GM21381 (cell line): ENCODE measurements around the gene TBCEL.
"Not testable (repeated sequence)": the region's sequence is repeated elsewhere in the genome, so short reads cannot be mapped to it uniquely, and the experiment has no call there.

Source experiments
- ATAC-seq: cut with Tn5 transposase; IDR thresholded peaks from one replicate; pipeline ENCODE4 v1.9.1; 2021; ENCODE audit warnings: mild to moderate bottlenecking, moderate library complexity; ENCODE audit not compliant: unreplicated experiment

Gene TBCEL

GRCh38 chr11:121105063-121105480 lies 81.2 kb downstream of the TBCEL start:
- ATAC-seq: no peak

GRCh38 chr11:121105481-121106195 lies 81.7 kb downstream of the TBCEL start:
- ATAC-seq: no peak

GRCh38 chr11:121106812-121107211 lies 82.9 kb downstream of the TBCEL start:
- no peak for ATAC-seq

GRCh38 chr11:121108413-121108812 lies 84.5 kb downstream of the TBCEL start:
- ATAC-seq: no peak

- no peak for ATAC-seq
These were observed 85.6 kb downstream of the TBCEL start for GRCh38 chr11:121109471-121109870.

GRCh38 chr11:121109916-121110586 lies 86.1 kb downstream of the TBCEL start:
- no peak for ATAC-seq

GRCh38 chr11:121110871-121111724 lies 87.2 kb downstream of the TBCEL start:
- ATAC-seq: no peak

GRCh38 chr11:121112498-121113455 lies 88.9 kb downstream of the TBCEL start:
- ATAC-seq: peak; percentile 71

GRCh38 chr11:121113611-121114010 lies 89.7 kb downstream of the TBCEL start:
- no peak for ATAC-seq

GRCh38 chr11:121115024-121115423 lies 91.1 kb downstream of the TBCEL start:
- not testable (repeated sequence) for ATAC-seq

- no peak for ATAC-seq
These were observed 93.9 kb downstream of the TBCEL start for GRCh38 chr11:121117788-121118187.

GRCh38 chr11:121119440-121119839 lies 95.5 kb downstream of the TBCEL start:
- no peak for ATAC-seq

GRCh38 chr11:121122328-121122727 lies 98.4 kb downstream of the TBCEL start:
- no peak for ATAC-seq

GRCh38 chr11:121123496-121124069 lies 99.7 kb downstream of the TBCEL start:
- ATAC-seq: no peak

GRCh38 chr11:121127809-121128208 lies 103.9 kb downstream of the TBCEL start:
- no peak for ATAC-seq

GRCh38 chr11:121129362-121130340 lies 105.7 kb downstream of the TBCEL start:
- ATAC-seq: no peak

- ATAC-seq: no peak
These were observed 107.8 kb downstream of the TBCEL start for GRCh38 chr11:121131656-121132055.

GRCh38 chr11:121132211-121132976 lies 108.5 kb downstream of the TBCEL start:
- ATAC-seq: no peak
